Liver (tissue), 9 donors: ENCODE data around the gene CA10. TPM values are rescaled to one million over a fixed set of nuclear protein-coding genes. Genes with fewer than 3 reads are reported as not detected.

Source experiments
- DNase-seq: peaks from one replicate; pipeline ENCODE4 v3.0.0-alpha.2; 2017; ENCODE audit warnings: low spot score
- H3K27ac ChIP-seq, 2 donors: one replicate each; pipeline ENCODE4 v1.7.0; 2013; ENCODE audit warnings: inconsistent platforms in 2 of 2, low read length in 2 of 2, control low read depth in 1 of 2, low read depth in 1 of 2, mild to moderate bottlenecking in 1 of 2
- H3K27me3 ChIP-seq, 4 donors: one replicate each; pipeline versions ENCODE4 v1.6.1 to v1.7.0; 2013; ENCODE audit warnings: low read length in 3 of 4, inconsistent platforms in 1 of 4, mild to moderate bottlenecking in 1 of 4, moderate library complexity in 1 of 4; ENCODE audit not compliant: control insufficient read depth in 4 of 4, insufficient read depth in 4 of 4
- H3K36me3 ChIP-seq, 4 donors: one replicate each; pipeline versions ENCODE4 v1.6.1 to v1.7.0; 2013; ENCODE audit warnings: low read length in 3 of 4, mild to moderate bottlenecking in 3 of 4, low read depth in 1 of 4, moderate library complexity in 1 of 4; ENCODE audit not compliant: control insufficient read depth in 4 of 4, insufficient read depth in 3 of 4
- H3K4me1 ChIP-seq, 4 donors: one replicate each; pipeline versions ENCODE4 v1.6.1 to v1.7.0; 2013; ENCODE audit warnings: low read length in 3 of 4, mild to moderate bottlenecking in 3 of 4, moderate library complexity in 1 of 4; ENCODE audit not compliant: control insufficient read depth in 4 of 4, insufficient read depth in 4 of 4
- H3K4me3 ChIP-seq, 3 donors: one replicate each; pipeline versions ENCODE4 v1.6.1 to v1.7.0; 2013; ENCODE audit warnings: low read length in 3 of 3, control low read depth in 1 of 3, low read depth in 1 of 3, mild to moderate bottlenecking in 1 of 3
- H3K9ac ChIP-seq, 2 donors: one replicate each; pipeline ENCODE4 v1.7.0; 2013; ENCODE audit warnings: low read length in 2 of 2, mild to moderate bottlenecking in 2 of 2, moderate library complexity in 2 of 2, control low read depth in 1 of 2, low read depth in 1 of 2
- H3K9me3 ChIP-seq, 4 donors: one replicate each; pipeline versions ENCODE4 v1.6.1 to v1.7.0; 2013; ENCODE audit warnings: low read length in 3 of 4; ENCODE audit not compliant: control insufficient read depth in 4 of 4
- EGR1 ChIP-seq, 2 donors: IDR thresholded peaks; 2 replicates each; pipeline ENCODE4 v1.6.1; 2016 to 2018; ENCODE audit warnings: antibody characterized with exemption in 2 of 2, low read depth in 2 of 2
- FOXA1 ChIP-seq: IDR thresholded peaks from 2 replicates; pipeline ENCODE4 v1.6.1; 2016; ENCODE audit warnings: antibody characterized with exemption
- FOXA2 ChIP-seq: IDR thresholded peaks from 2 replicates; pipeline ENCODE4 v1.6.1; 2016; ENCODE audit warnings: antibody characterized with exemption
- GABPA ChIP-seq, 2 donors: IDR thresholded peaks in 1 of 2; conservative IDR thresholded peaks in 1 of 2; 2 replicates each; pipeline ENCODE4 v1.6.1; 2016; ENCODE audit warnings: antibody characterized with exemption in 2 of 2, mild to moderate bottlenecking in 1 of 2, moderate library complexity in 1 of 2
- HNF4A ChIP-seq, 2 donors: conservative IDR thresholded peaks; 2 replicates each; pipeline ENCODE4 v1.6.1; 2016; ENCODE audit warnings: antibody characterized with exemption in 2 of 2, mild to moderate bottlenecking in 2 of 2
- HNF4G ChIP-seq: IDR thresholded peaks from 2 replicates; pipeline ENCODE4 v1.6.1; 2016; ENCODE audit warnings: antibody characterized with exemption
- JUND ChIP-seq, 2 donors: IDR thresholded peaks; 2 replicates each; pipeline ENCODE4 v1.6.1; 2016; ENCODE audit warnings: antibody characterized with exemption in 2 of 2
- NR2F2 ChIP-seq: IDR thresholded peaks from 2 replicates; pipeline ENCODE4 v1.6.1; 2016; ENCODE audit warnings: antibody characterized with exemption
- RAD21 ChIP-seq, 2 donors: IDR thresholded peaks; 2 replicates each; pipeline ENCODE4 v1.6.1; 2016; ENCODE audit warnings: antibody characterized with exemption in 2 of 2, mild to moderate bottlenecking in 2 of 2
- RXRA ChIP-seq, 2 donors: IDR thresholded peaks; 2 replicates each; pipeline ENCODE4 v1.6.1; 2017 to 2018; ENCODE audit warnings: antibody characterized with exemption in 2 of 2, mild to moderate bottlenecking in 1 of 2
- SP1 ChIP-seq: IDR thresholded peaks from 2 replicates; pipeline ENCODE4 v1.6.1; 2018; ENCODE audit warnings: antibody characterized with exemption, mild to moderate bottlenecking
- TAF1 ChIP-seq: conservative IDR thresholded peaks from 2 replicates; pipeline ENCODE4 v1.6.1; 2016; ENCODE audit warnings: antibody characterized with exemption, mild to moderate bottlenecking
- YY1 ChIP-seq: IDR thresholded peaks from 2 replicates; pipeline ENCODE4 v1.6.1; 2016; ENCODE audit warnings: antibody characterized with exemption, mild to moderate bottlenecking
- WGBS: extraction: QIAGEN DNeasy Blood & Tissue Kit; methylation state at CpG from one replicate; pipeline ENCODE4 v1.1.7; 2013; 5-methylcytosine and 5-hydroxymethylcytosine counted together
- polyA plus RNA-seq, 2 donors: library from polyadenylated mRNA; stranded (reverse) in 1 of 2; unstranded in 1 of 2; fragments of 200-250 nt in 1 of 2; fragments of >200 nt in 1 of 2; fragmentation: Nextera tagmentation in 1 of 2; extraction: Ambion mirVana in 1 of 2; gene quantifications; one replicate each; pipeline versions ENCODE4 v1.2.1 to v1.2.3, GENCODE V29; 2013 to 2015
- total RNA-seq, 2 donors: library from RNA; depleted of rRNA; stranded (reverse); fragments of >200 nt; gene quantifications; one replicate each; pipeline ENCODE4 v1.2.3, GENCODE V29; 2014
- TF ChIP-seq, protein P1 (sequence below): IDR thresholded peaks from 2 replicates; pipeline ENCODE4 v1.6.1; 2016; ENCODE audit warnings: antibody characterized with exemption
- TF ChIP-seq, protein P2 (sequence below): IDR thresholded peaks from 2 replicates; pipeline ENCODE4 v1.6.1; 2016; ENCODE audit warnings: antibody characterized with exemption
- TF ChIP-seq, protein P3 (sequence below): IDR thresholded peaks from 2 replicates; pipeline ENCODE4 v1.6.1; 2016; ENCODE audit warnings: antibody characterized with exemption
- TF ChIP-seq, protein P4 (sequence below): fragments of 150-350 bp; IDR thresholded peaks from 2 replicates; pipeline ENCODE4 v1.5.1; 2017; ENCODE audit warnings: improper control_type of control experiment, low read depth, low read length; ENCODE audit not compliant: missing input control
- TF ChIP-seq, protein P5 (sequence below): IDR thresholded peaks from 2 replicates; pipeline ENCODE4 v1.6.1; 2016; ENCODE audit warnings: antibody characterized with exemption, mild to moderate bottlenecking
- donor health status: healthy.
- donor health status: healthy.
- donor health status: healthy.
- donor health status: healthy.
- donor health status: healthy.

CA10 gene
- total and polyA plus RNA-seq, 4 donors = 0.05 TPM; not detected in 3

DNA sequence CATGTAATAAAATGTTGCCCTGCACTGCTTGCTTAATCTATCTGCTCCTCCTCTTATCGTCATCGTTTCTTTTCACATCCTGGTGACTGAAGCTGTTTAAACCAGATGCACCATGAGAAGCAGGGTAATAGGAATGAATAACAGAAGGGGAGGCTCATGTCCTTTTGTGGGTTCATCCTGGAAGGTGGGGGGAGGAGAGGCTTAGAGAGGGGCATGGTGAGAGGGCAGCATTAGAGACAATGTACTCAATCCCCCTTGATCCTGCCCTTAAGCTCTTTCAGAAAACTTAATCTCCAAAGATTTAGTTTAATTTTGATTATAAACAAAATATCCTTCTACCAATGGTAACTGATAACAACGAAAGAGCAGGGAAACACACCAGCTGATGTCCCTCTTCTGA lies 248.5 kb downstream of the CA10 start:
- DNase-seq = no peak
- Histone ChIP-seq H3K4me1 (no peaks in the 10 kb centered on the region), H3K9ac (no peak overlapping the region), H3K36me3 (no peaks in the 10 kb centered on the region), H3K27me3 (peaks cover 0 to 9% (median 0%) of the 10 kb centered on the region in 4 donors), H3K9me3 (no peaks in the 10 kb centered on the region), H3K27ac (no peak overlapping the region), H3K4me3 (no peak overlapping the region)
- 67% methylated on average over 3 of the region's 3 CpGs for WGBS
- TF ChIP-seq HNF4G = no peak
- TF ChIP-seq, protein P1, sequence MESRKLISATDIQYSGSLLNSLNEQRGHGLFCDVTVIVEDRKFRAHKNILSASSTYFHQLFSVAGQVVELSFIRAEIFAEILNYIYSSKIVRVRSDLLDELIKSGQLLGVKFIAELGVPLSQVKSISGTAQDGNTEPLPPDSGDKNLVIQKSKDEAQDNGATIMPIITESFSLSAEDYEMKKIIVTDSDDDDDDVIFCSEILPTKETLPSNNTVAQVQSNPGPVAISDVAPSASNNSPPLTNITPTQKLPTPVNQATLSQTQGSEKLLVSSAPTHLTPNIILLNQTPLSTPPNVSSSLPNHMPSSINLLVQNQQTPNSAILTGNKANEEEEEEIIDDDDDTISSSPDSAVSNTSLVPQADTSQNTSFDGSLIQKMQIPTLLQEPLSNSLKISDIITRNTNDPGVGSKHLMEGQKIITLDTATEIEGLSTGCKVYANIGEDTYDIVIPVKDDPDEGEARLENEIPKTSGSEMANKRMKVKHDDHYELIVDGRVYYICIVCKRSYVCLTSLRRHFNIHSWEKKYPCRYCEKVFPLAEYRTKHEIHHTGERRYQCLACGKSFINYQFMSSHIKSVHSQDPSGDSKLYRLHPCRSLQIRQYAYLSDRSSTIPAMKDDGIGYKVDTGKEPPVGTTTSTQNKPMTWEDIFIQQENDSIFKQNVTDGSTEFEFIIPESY = no peak

DNA sequence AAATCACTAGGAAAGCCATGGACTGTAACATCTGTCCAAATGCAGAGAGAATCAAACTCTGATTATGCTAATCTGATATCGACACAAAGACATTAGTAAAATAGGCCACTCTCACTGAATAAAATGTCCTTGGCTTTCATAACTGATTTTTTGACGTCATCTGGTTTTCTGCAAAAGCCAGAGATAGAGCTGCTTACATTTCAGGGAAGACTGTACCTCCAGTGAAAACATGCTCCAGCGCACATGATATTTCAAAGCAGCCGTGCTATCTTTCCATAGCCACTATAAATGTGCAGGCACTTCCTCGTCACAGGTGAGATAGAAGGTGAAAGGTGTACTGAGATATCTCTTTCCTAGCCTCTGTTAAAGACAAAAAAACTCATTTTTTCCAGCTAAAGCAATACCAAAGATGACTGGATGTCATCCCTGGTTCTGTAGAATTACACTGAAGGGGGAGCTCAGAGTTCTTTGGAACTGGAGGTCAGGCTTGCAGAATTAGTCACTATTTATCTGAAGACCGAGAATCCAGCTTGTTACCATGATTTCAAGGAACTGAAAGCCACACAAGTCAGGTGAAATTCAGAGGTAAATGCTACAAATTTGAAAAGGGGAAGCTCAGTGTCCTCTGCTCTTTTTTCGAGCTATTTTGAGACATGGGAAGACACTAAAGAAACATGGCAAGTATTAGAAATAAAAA lies 249.5 kb downstream of the CA10 start:
- no peak overlapping the region for H3K27ac ChIP-seq
- 65% methylated on average over 7 of the region's 7 CpGs for WGBS
- H3K9me3 ChIP-seq = no peaks in the 10 kb centered on the region
- no peaks in the 10 kb centered on the region for H3K36me3 ChIP-seq
- no peak for DNase-seq
- no peak overlapping the region for H3K9ac ChIP-seq
- H3K27me3 ChIP-seq = peaks cover 0 to 9% (median 0%) of the 10 kb centered on the region in 4 donors
- H3K4me3 ChIP-seq = no peak overlapping the region
- TF ChIP-seq, protein P2, sequence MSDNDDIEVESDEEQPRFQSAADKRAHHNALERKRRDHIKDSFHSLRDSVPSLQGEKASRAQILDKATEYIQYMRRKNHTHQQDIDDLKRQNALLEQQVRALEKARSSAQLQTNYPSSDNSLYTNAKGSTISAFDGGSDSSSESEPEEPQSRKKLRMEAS = no peak
- TF ChIP-seq TAF1 (no peak), HNF4G (no peak), GABPA (IDR thresholded peaks at IDR 0.05 in 1 of 2, conservative IDR thresholded peaks at IDR 0.05 in 1 of 2) (no peak), HNF4A (conservative IDR thresholded peaks at IDR 0.05) (no peak), JUND (IDR thresholded peaks at IDR 0.05) (no peak), NR2F2 (no peak), SP1 (no peak), EGR1 (IDR thresholded peaks at IDR 0.05; ENCODE audit: low read depth in 2 of 2) (no peak), RXRA (IDR thresholded peaks at IDR 0.05) (no peak), FOXA2 (no peak), YY1 (no peak)
- TF ChIP-seq, protein P3, sequence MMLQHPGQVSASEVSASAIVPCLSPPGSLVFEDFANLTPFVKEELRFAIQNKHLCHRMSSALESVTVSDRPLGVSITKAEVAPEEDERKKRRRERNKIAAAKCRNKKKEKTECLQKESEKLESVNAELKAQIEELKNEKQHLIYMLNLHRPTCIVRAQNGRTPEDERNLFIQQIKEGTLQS = no peak
- no peaks in the 10 kb centered on the region for H3K4me1 ChIP-seq

DNA sequence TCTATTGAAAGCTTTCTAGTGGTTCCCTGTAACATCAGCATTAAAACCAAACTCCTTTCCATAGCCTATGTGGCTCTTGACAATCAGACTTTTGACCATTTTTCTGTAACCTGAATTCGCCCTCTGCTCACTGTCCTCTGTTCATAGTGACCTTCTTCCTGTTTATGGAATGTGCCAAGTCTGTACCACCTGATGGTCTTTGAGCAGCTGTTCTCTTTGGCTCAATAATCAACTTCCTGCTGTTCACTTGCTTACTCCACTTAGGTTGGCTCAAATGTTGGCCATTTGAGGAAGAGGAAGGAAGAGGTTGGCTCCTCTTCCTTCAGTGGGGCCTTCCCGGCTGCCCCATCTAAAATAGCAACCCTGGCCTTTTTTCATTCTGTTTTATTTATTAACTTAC lies 251.5 kb downstream of the CA10 start:
- no peak overlapping the region for H3K27ac ChIP-seq
- no peak for DNase-seq
- no peaks in the 10 kb centered on the region for H3K4me1 ChIP-seq
- H3K27me3 ChIP-seq = peaks cover 0 to 6% (median 0%) of the 10 kb centered on the region in 4 donors
- 69% methylated on average over 2 of the region's 2 CpGs for WGBS
- no peaks in the 10 kb centered on the region for H3K9me3 ChIP-seq
- no peaks in the 10 kb centered on the region for H3K36me3 ChIP-seq
- H3K9ac ChIP-seq = no peak overlapping the region
- no peak overlapping the region for H3K4me3 ChIP-seq
- TF ChIP-seq EGR1 (IDR thresholded peaks at IDR 0.05; ENCODE audit: low read depth in 2 of 2) (no peak), NR2F2 (no peak), JUND (IDR thresholded peaks at IDR 0.05) (no peak), HNF4G (no peak), YY1 (no peak), FOXA1 (no peak), RAD21 (IDR thresholded peaks at IDR 0.05) (no peak), GABPA (IDR thresholded peaks at IDR 0.05 in 1 of 2, conservative IDR thresholded peaks at IDR 0.05 in 1 of 2) (no peak), HNF4A (conservative IDR thresholded peaks at IDR 0.05) (no peak), TAF1 (no peak), FOXA2 (no peak), SP1 (no peak), RXRA (IDR thresholded peaks at IDR 0.05) (no peak)
- TF ChIP-seq, protein P4, sequence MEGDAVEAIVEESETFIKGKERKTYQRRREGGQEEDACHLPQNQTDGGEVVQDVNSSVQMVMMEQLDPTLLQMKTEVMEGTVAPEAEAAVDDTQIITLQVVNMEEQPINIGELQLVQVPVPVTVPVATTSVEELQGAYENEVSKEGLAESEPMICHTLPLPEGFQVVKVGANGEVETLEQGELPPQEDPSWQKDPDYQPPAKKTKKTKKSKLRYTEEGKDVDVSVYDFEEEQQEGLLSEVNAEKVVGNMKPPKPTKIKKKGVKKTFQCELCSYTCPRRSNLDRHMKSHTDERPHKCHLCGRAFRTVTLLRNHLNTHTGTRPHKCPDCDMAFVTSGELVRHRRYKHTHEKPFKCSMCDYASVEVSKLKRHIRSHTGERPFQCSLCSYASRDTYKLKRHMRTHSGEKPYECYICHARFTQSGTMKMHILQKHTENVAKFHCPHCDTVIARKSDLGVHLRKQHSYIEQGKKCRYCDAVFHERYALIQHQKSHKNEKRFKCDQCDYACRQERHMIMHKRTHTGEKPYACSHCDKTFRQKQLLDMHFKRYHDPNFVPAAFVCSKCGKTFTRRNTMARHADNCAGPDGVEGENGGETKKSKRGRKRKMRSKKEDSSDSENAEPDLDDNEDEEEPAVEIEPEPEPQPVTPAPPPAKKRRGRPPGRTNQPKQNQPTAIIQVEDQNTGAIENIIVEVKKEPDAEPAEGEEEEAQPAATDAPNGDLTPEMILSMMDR = no peak
- TF ChIP-seq, protein P3 = no peak
- TF ChIP-seq, protein P2 = no peak
- TF ChIP-seq, protein P5, sequence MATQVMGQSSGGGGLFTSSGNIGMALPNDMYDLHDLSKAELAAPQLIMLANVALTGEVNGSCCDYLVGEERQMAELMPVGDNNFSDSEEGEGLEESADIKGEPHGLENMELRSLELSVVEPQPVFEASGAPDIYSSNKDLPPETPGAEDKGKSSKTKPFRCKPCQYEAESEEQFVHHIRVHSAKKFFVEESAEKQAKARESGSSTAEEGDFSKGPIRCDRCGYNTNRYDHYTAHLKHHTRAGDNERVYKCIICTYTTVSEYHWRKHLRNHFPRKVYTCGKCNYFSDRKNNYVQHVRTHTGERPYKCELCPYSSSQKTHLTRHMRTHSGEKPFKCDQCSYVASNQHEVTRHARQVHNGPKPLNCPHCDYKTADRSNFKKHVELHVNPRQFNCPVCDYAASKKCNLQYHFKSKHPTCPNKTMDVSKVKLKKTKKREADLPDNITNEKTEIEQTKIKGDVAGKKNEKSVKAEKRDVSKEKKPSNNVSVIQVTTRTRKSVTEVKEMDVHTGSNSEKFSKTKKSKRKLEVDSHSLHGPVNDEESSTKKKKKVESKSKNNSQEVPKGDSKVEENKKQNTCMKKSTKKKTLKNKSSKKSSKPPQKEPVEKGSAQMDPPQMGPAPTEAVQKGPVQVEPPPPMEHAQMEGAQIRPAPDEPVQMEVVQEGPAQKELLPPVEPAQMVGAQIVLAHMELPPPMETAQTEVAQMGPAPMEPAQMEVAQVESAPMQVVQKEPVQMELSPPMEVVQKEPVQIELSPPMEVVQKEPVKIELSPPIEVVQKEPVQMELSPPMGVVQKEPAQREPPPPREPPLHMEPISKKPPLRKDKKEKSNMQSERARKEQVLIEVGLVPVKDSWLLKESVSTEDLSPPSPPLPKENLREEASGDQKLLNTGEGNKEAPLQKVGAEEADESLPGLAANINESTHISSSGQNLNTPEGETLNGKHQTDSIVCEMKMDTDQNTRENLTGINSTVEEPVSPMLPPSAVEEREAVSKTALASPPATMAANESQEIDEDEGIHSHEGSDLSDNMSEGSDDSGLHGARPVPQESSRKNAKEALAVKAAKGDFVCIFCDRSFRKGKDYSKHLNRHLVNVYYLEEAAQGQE = no peak
